ENCODE measurements around the gene RDH8.

DNA sequence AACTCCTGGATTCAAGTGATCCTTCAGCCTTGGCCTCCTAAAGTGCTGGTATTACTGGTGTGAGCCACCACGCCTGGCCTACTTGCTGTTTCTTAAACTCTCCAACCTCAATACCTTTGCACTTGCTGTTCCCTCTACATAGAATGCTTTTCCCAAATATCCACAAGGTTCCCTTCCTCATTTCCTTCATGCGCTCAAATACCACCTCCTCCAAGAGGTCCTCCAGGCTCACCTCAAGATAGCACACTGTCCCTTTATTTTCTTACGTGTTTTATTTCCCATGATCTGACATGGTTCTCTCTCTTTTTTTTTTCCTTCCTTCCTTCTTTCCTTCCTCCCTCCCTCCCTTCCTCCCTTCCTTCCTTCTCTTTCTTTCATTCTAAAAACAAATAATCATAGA, 13.5 kb downstream of the RDH8 start:
- TF ChIP-seq, protein P1, sequence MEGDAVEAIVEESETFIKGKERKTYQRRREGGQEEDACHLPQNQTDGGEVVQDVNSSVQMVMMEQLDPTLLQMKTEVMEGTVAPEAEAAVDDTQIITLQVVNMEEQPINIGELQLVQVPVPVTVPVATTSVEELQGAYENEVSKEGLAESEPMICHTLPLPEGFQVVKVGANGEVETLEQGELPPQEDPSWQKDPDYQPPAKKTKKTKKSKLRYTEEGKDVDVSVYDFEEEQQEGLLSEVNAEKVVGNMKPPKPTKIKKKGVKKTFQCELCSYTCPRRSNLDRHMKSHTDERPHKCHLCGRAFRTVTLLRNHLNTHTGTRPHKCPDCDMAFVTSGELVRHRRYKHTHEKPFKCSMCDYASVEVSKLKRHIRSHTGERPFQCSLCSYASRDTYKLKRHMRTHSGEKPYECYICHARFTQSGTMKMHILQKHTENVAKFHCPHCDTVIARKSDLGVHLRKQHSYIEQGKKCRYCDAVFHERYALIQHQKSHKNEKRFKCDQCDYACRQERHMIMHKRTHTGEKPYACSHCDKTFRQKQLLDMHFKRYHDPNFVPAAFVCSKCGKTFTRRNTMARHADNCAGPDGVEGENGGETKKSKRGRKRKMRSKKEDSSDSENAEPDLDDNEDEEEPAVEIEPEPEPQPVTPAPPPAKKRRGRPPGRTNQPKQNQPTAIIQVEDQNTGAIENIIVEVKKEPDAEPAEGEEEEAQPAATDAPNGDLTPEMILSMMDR (IDR thresholded peaks at IDR 0.05), result no peak
- no peak for TF ChIP-seq POLR2A (IDR thresholded peaks at IDR 0.05)
